HG03342 (cell line): ENCODE data around the gene DAAM1.

Experiments used
- ATAC-seq: cut with Tn5 transposase; IDR thresholded peaks from one replicate; pipeline ENCODE4 v1.9.1; 2021; ENCODE audit warnings: mild to moderate bottlenecking, moderate library complexity; ENCODE audit not compliant: unreplicated experiment

The DAAM1 gene

GRCh38 chr14:59407246-59408010, 219.0 kb downstream of the DAAM1 start:
- no peak for ATAC-seq

- ATAC-seq = no peak
Observed at GRCh38 chr14:59415836-59416602, 227.6 kb downstream of the DAAM1 start.

- ATAC-seq = no peak
Observed at GRCh38 chr14:59417311-59417710, 228.8 kb downstream of the DAAM1 start.

GRCh38 chr14:59419303-59419702, 230.8 kb downstream of the DAAM1 start:
- ATAC-seq = no peak
